HG03442 (cell line): Measurements from ENCODE around the gene ROPN1.
"Not testable (repeated sequence)": the region's sequence is repeated elsewhere in the genome, so short reads cannot be mapped to it uniquely, and the experiment has no call there.

ENCODE experiments used
- ATAC-seq: cut with Tn5 transposase; IDR thresholded peaks from one replicate; pipeline ENCODE4 v1.9.1; 2021; ENCODE audit warnings: mild to moderate bottlenecking, moderate library complexity; ENCODE audit not compliant: unreplicated experiment

Gene ROPN1

GRCh38 chr3:123991730-123992588 is at the start of gene ROPN1:
TSS of gene ROPN1 (minus strand) at chr3:123992124. CDS start at chr3:123980481, 11,643 bp downstream.
- not testable (repeated sequence) for ATAC-seq

GRCh38 chr3:124041553-124041952 is 49.6 kb upstream of the ROPN1 start:
- no peak for ATAC-seq

- no peak for ATAC-seq
Measured at GRCh38 chr3:124037326-124037725, 45.4 kb upstream of the ROPN1 start.

GRCh38 chr3:124036214-124036613 is 44.3 kb upstream of the ROPN1 start:
- ATAC-seq: not testable (repeated sequence)

- ATAC-seq: no peak
Measured at GRCh38 chr3:124035463-124036121, 43.7 kb upstream of the ROPN1 start.

- ATAC-seq: no peak
Measured at GRCh38 chr3:124034844-124035152, 42.9 kb upstream of the ROPN1 start.

GRCh38 chr3:124034016-124034843 is 42.3 kb upstream of the ROPN1 start:
- ATAC-seq: no peak

- peak; percentile 9 for ATAC-seq
Measured at GRCh38 chr3:124033360-124034015, 41.6 kb upstream of the ROPN1 start, which contains the start of gene KALRN. TSS of gene KALRN (plus strand) at chr3:124033369.

GRCh38 chr3:124032881-124033359 is 41.0 kb upstream of the ROPN1 start:
- peak; percentile 89 for ATAC-seq

- ATAC-seq: no peak
Measured at GRCh38 chr3:124032311-124032880, 40.5 kb upstream of the ROPN1 start.

- no peak for ATAC-seq
Measured at GRCh38 chr3:124026516-124026915, 34.6 kb upstream of the ROPN1 start.

- ATAC-seq: not testable (repeated sequence)
Measured at GRCh38 chr3:124023531-124023930, 31.6 kb upstream of the ROPN1 start.

GRCh38 chr3:124019291-124019690 is 27.4 kb upstream of the ROPN1 start:
- ATAC-seq: no peak

GRCh38 chr3:124017502-124017901 is 25.6 kb upstream of the ROPN1 start:
- ATAC-seq: not testable (repeated sequence)

- not testable (repeated sequence) for ATAC-seq
Measured at GRCh38 chr3:124016483-124016882, 24.6 kb upstream of the ROPN1 start.

GRCh38 chr3:124014366-124014942 is 22.5 kb upstream of the ROPN1 start:
- no peak for ATAC-seq

- not testable (repeated sequence) for ATAC-seq
Measured at GRCh38 chr3:124008321-124008720, 16.4 kb upstream of the ROPN1 start.

- no peak for ATAC-seq
Measured at GRCh38 chr3:124007186-124007585, 15.3 kb upstream of the ROPN1 start.

GRCh38 chr3:124002405-124003079 is 10.6 kb upstream of the ROPN1 start:
- not testable (repeated sequence) for ATAC-seq
